ENCODE data around the gene BOC.

GRCh38 chr3:113269661-113270060, 58.3 kb downstream of the BOC start:
- TF ChIP-seq GATA2 (IDR thresholded peaks at IDR 0.05; ENCODE audit: low read depth, low read length) (no peak), GATA3 (IDR thresholded peaks at IDR 0.05; ENCODE audit: low read depth, low read length) (no peak)
